IPS-15b (cell line): ENCODE results near the gene SH3RF3.

Experiments
- H3K27me3 ChIP-seq: one replicate; pipeline ENCODE4 v1.6.1; 2013; ENCODE audit warnings: low read length; ENCODE audit not compliant: control insufficient read depth, insufficient read depth
- H3K36me3 ChIP-seq: one replicate; pipeline ENCODE4 v1.6.1; 2013; ENCODE audit warnings: low read length; ENCODE audit not compliant: control insufficient read depth, insufficient read depth
- H3K4me1 ChIP-seq: one replicate; pipeline ENCODE4 v1.6.1; 2013; ENCODE audit warnings: mild to moderate bottlenecking, low read length; ENCODE audit not compliant: control insufficient read depth, insufficient read depth
- H3K4me3 ChIP-seq: one replicate; pipeline ENCODE4 v1.5.1; 2013; ENCODE audit warnings: low read depth, low read length
- H3K9ac ChIP-seq: one replicate; pipeline ENCODE4 v1.6.1; 2013; ENCODE audit warnings: low read depth, mild to moderate bottlenecking, low read length
- H3K9me3 ChIP-seq: one replicate; pipeline ENCODE4 v1.6.1; 2013; ENCODE audit warnings: mild to moderate bottlenecking, low read length; ENCODE audit not compliant: control insufficient read depth, insufficient read depth

The SH3RF3 gene

GRCh38 chr2:109519513-109519912 lies 390.5 kb downstream of the SH3RF3 start:
- H3K9me3 ChIP-seq = no peaks in the 10 kb centered on the region
- H3K27me3 ChIP-seq = no peaks in the 10 kb centered on the region
- H3K4me3 ChIP-seq = no peak overlapping the region
- no peaks in the 10 kb centered on the region for H3K36me3 ChIP-seq
- H3K4me1 ChIP-seq = no peaks in the 10 kb centered on the region
- no peak overlapping the region for H3K9ac ChIP-seq

GRCh38 chr2:109521233-109522062 lies 392.4 kb downstream of the SH3RF3 start:
- Histone ChIP-seq H3K9ac (no peak overlapping the region), H3K36me3 (no peaks in the 10 kb centered on the region), H3K4me3 (no peak overlapping the region), H3K27me3 (no peaks in the 10 kb centered on the region), H3K4me1 (no peaks in the 10 kb centered on the region), H3K9me3 (no peaks in the 10 kb centered on the region)

- Histone ChIP-seq H3K27me3 (no peaks in the 10 kb centered on the region), H3K9ac (no peak overlapping the region), H3K4me1 (no peaks in the 10 kb centered on the region), H3K9me3 (no peaks in the 10 kb centered on the region), H3K4me3 (no peak overlapping the region), H3K36me3 (no peaks in the 10 kb centered on the region)
Measured at GRCh38 chr2:109522063-109522374, 393.0 kb downstream of the SH3RF3 start.

- H3K36me3 ChIP-seq = no peaks in the 10 kb centered on the region
- H3K9ac ChIP-seq = no peak overlapping the region
- H3K4me1 ChIP-seq = no peaks in the 10 kb centered on the region
- H3K9me3 ChIP-seq = no peaks in the 10 kb centered on the region
- H3K4me3 ChIP-seq = no peak overlapping the region
- H3K27me3 ChIP-seq = no peaks in the 10 kb centered on the region
Measured at GRCh38 chr2:109523121-109523520, 394.1 kb downstream of the SH3RF3 start.

GRCh38 chr2:109523536-109524361 lies 394.7 kb downstream of the SH3RF3 start:
- Histone ChIP-seq H3K9me3 (no peaks in the 10 kb centered on the region), H3K9ac (no peak overlapping the region), H3K4me1 (no peaks in the 10 kb centered on the region), H3K27me3 (no peaks in the 10 kb centered on the region), H3K4me3 (no peak overlapping the region), H3K36me3 (no peaks in the 10 kb centered on the region)

GRCh38 chr2:109525836-109526235 lies 396.8 kb downstream of the SH3RF3 start:
- no peaks in the 10 kb centered on the region for H3K36me3 ChIP-seq
- H3K9me3 ChIP-seq = no peaks in the 10 kb centered on the region
- H3K4me1 ChIP-seq = no peaks in the 10 kb centered on the region
- H3K9ac ChIP-seq = no peak overlapping the region
- no peak overlapping the region for H3K4me3 ChIP-seq
- H3K27me3 ChIP-seq = no peaks in the 10 kb centered on the region

- Histone ChIP-seq H3K9me3 (no peaks in the 10 kb centered on the region), H3K9ac (no peak overlapping the region), H3K4me1 (no peaks in the 10 kb centered on the region)
Measured at GRCh38 chr2:109526442-109526970, 397.5 kb downstream of the SH3RF3 start.

GRCh38 chr2:109527079-109527478 lies 398.1 kb downstream of the SH3RF3 start:
- Histone ChIP-seq H3K4me1 (no peaks in the 10 kb centered on the region), H3K36me3 (no peaks in the 10 kb centered on the region), H3K4me3 (no peak overlapping the region), H3K27me3 (no peaks in the 10 kb centered on the region), H3K9me3 (no peaks in the 10 kb centered on the region), H3K9ac (no peak overlapping the region)

More at GRCh38 chr2:109526442-109526970, 397.5 kb downstream of the SH3RF3 start:
- Histone ChIP-seq H3K27me3 (no peaks in the 10 kb centered on the region), H3K36me3 (no peaks in the 10 kb centered on the region), H3K4me3 (no peak overlapping the region)

GRCh38 chr2:109527846-109528705 lies 399.1 kb downstream of the SH3RF3 start:
- no peaks in the 10 kb centered on the region for H3K9me3 ChIP-seq
- H3K4me3 ChIP-seq = no peak overlapping the region
- no peaks in the 10 kb centered on the region for H3K4me1 ChIP-seq
- no peaks in the 10 kb centered on the region for H3K27me3 ChIP-seq
- no peak overlapping the region for H3K9ac ChIP-seq
- no peaks in the 10 kb centered on the region for H3K36me3 ChIP-seq

- no peaks in the 10 kb centered on the region for H3K27me3 ChIP-seq
- no peaks in the 10 kb centered on the region for H3K36me3 ChIP-seq
- H3K4me1 ChIP-seq = no peaks in the 10 kb centered on the region
- H3K9me3 ChIP-seq = no peaks in the 10 kb centered on the region
- H3K4me3 ChIP-seq = no peak overlapping the region
- no peak overlapping the region for H3K9ac ChIP-seq
Measured at GRCh38 chr2:109528811-109529501, 400.0 kb downstream of the SH3RF3 start.
